ENCODE results near the gene DOK7.

GRCh38 chr4:3512719-3513118 is 49.6 kb downstream of the DOK7 start:
- TF ChIP-seq CTCF (IDR thresholded peaks at IDR 0.05), result no peak
- no peak for TF ChIP-seq POLR2A (IDR thresholded peaks at IDR 0.05)

Measured in Peyer's patch (tissue), 4 donors.